NCI-H2029 treated with DMSO at 0.1 percent for 48 hours (cell line): ENCODE measurements around the gene TACO1.

ENCODE experiments used
- DNase-seq: peaks from one replicate; lab custom pipeline; 2025; lab: John Stamatoyannopoulos, UW

The TACO1 gene

GRCh38 chr17:63640038-63640437, 39.3 kb downstream of the TACO1 start:
- DNase-seq: no peak

- DNase-seq: no peak
These were observed 41.2 kb downstream of the TACO1 start for GRCh38 chr17:63641692-63642448.

GRCh38 chr17:63644846-63645245, 44.2 kb downstream of the TACO1 start:
- no peak for DNase-seq

- DNase-seq: no peak
These were observed 45.2 kb downstream of the TACO1 start for GRCh38 chr17:63645775-63646487.

- DNase-seq: no peak
These were observed 45.8 kb downstream of the TACO1 start for GRCh38 chr17:63646488-63646806.

GRCh38 chr17:63647065-63647725, 46.5 kb downstream of the TACO1 start:
- no peak for DNase-seq

GRCh38 chr17:63647936-63648335, 47.2 kb downstream of the TACO1 start:
- no peak for DNase-seq

GRCh38 chr17:63649813-63650212, 49.1 kb downstream of the TACO1 start:
- no peak for DNase-seq

GRCh38 chr17:63652106-63652505, 51.4 kb downstream of the TACO1 start:
- no peak for DNase-seq

GRCh38 chr17:63653050-63653449, 52.4 kb downstream of the TACO1 start:
- no peak for DNase-seq

- DNase-seq: no peak
These were observed 57.1 kb downstream of the TACO1 start for GRCh38 chr17:63657786-63658185.
